ENCODE results near the gene RYR2.
"Not testable (repeated sequence)": the region's sequence is repeated elsewhere in the genome, so short reads cannot be mapped to it uniquely, and the experiment has no call there.

The RYR2 gene

GRCh38 chr1:237103021-237103420, 61.0 kb downstream of the RYR2 start:
- no peak overlapping the region for H3K4me3 ChIP-seq (ENCODE audit: low read depth, low read length)

GRCh38 chr1:237104096-237104495, 62.1 kb downstream of the RYR2 start:
- no peaks in the 10 kb centered on the region for H3K36me3 ChIP-seq (ENCODE audit: control insufficient read depth, insufficient read depth, low read length)
- H3K27me3 ChIP-seq (ENCODE audit: control insufficient read depth, insufficient read depth, low read length), result no peaks in the 10 kb centered on the region
- no peaks in the 10 kb centered on the region for H3K9me3 ChIP-seq (ENCODE audit: control insufficient read depth, insufficient read depth, low read length)
- no peaks in the 10 kb centered on the region for H3K4me1 ChIP-seq (ENCODE audit: control insufficient read depth, insufficient read depth, low read length)
- H3K4me3 ChIP-seq (ENCODE audit: low read depth, low read length), result no peak overlapping the region
- H3K9ac ChIP-seq (ENCODE audit: low read depth, low read length), result no peak overlapping the region

More at GRCh38 chr1:237103021-237103420, 61.0 kb downstream of the RYR2 start:
- no peaks in the 10 kb centered on the region for H3K36me3 ChIP-seq (ENCODE audit: control insufficient read depth, insufficient read depth, low read length)
- H3K27me3 ChIP-seq (ENCODE audit: control insufficient read depth, insufficient read depth, low read length), result no peaks in the 10 kb centered on the region
- no peaks in the 10 kb centered on the region for H3K9me3 ChIP-seq (ENCODE audit: control insufficient read depth, insufficient read depth, low read length)
- no peak overlapping the region for H3K9ac ChIP-seq (ENCODE audit: low read depth, low read length)
- H3K4me1 ChIP-seq (ENCODE audit: control insufficient read depth, insufficient read depth, low read length), result no peaks in the 10 kb centered on the region

- H3K4me1 ChIP-seq (ENCODE audit: control insufficient read depth, insufficient read depth, low read length), result no peaks in the 10 kb centered on the region
- H3K9me3 ChIP-seq (ENCODE audit: control insufficient read depth, insufficient read depth, low read length), result no peaks in the 10 kb centered on the region
- no peak overlapping the region for H3K9ac ChIP-seq (ENCODE audit: low read depth, low read length)
- H3K4me3 ChIP-seq (ENCODE audit: low read depth, low read length), result no peak overlapping the region
- H3K36me3 ChIP-seq (ENCODE audit: control insufficient read depth, insufficient read depth, low read length), result no peaks in the 10 kb centered on the region
- no peaks in the 10 kb centered on the region for H3K27me3 ChIP-seq (ENCODE audit: control insufficient read depth, insufficient read depth, low read length)
Measured at GRCh38 chr1:237105826-237106225, 63.8 kb downstream of the RYR2 start.

DNA sequence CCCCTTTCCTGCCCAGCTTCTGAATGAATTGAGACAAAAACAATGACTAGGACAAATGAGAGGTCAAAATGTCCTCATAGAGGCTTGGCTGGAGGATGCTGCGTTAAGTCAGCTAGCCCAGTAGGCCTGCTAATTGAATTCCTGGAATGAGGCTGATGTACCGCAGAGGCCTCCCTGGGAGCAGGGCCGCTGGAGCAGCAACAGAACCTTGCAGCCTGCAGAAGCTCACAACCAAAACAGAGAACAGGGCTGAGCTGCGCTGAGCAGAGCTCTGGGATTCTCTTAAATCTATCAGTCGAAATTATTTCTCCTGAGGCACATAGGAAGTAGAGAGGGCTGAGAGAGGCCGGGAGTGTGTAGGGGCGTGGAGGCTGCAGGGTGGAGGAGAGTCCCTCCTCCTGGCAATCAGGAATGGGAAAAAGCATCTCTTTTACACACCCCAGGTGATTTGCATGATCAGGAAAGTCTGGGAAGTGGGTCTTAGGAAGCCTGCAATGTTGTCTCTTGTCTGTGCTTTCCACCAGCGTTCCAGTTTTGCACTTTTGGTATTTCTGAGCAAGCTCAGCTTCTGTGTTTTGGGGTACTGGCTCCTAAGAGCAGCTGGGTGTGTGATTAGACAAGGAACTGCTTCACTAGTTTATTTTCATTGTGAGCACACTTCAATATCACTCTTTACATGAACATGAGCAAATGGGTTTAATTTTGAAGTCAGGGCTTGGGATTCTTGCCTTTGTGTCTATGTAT, 66.5 kb downstream of the RYR2 start:
- no peaks in the 10 kb centered on the region for H3K9me3 ChIP-seq (ENCODE audit: control insufficient read depth, insufficient read depth, low read length)
- no peaks in the 10 kb centered on the region for H3K36me3 ChIP-seq (ENCODE audit: control insufficient read depth, insufficient read depth, low read length)
- H3K9ac ChIP-seq (ENCODE audit: low read depth, low read length), result no peak overlapping the region
- H3K4me3 ChIP-seq (ENCODE audit: low read depth, low read length), result no peak overlapping the region
- no peaks in the 10 kb centered on the region for H3K4me1 ChIP-seq (ENCODE audit: control insufficient read depth, insufficient read depth, low read length)
- no peaks in the 10 kb centered on the region for H3K27me3 ChIP-seq (ENCODE audit: control insufficient read depth, insufficient read depth, low read length)

GRCh38 chr1:237111807-237112206, 69.8 kb downstream of the RYR2 start:
- H3K9ac ChIP-seq (ENCODE audit: low read depth, low read length), result no peak overlapping the region
- no peaks in the 10 kb centered on the region for H3K36me3 ChIP-seq (ENCODE audit: control insufficient read depth, insufficient read depth, low read length)
- no peaks in the 10 kb centered on the region for H3K27me3 ChIP-seq (ENCODE audit: control insufficient read depth, insufficient read depth, low read length)
- no peaks in the 10 kb centered on the region for H3K9me3 ChIP-seq (ENCODE audit: control insufficient read depth, insufficient read depth, low read length)
- H3K4me3 ChIP-seq (ENCODE audit: low read depth, low read length), result no peak overlapping the region
- H3K4me1 ChIP-seq (ENCODE audit: control insufficient read depth, insufficient read depth, low read length), result no peaks in the 10 kb centered on the region

DNA sequence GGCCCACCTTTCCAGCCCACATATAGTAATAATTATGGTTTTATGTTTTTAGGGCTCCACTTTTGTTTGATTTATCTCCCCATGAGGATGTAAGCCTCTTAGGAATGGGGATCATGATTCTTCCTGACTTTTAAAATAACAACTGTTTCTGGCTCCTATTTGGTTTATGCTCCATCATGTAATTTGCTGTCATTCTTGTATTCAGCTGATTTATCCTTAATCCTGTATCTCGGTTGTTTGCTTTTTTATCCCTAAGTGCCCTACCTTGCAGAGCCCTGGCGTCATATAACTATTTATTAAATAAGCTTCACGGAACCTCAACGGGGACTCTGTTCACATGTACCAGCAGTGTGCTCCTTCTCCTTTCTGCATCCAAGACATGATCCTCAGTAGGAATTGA, 70.7 kb downstream of the RYR2 start:
- Histone ChIP-seq H3K9ac (ENCODE audit: low read depth, low read length) (no peak overlapping the region), H3K36me3 (ENCODE audit: control insufficient read depth, insufficient read depth, low read length) (no peaks in the 10 kb centered on the region), H3K9me3 (ENCODE audit: control insufficient read depth, insufficient read depth, low read length) (no peaks in the 10 kb centered on the region), H3K4me3 (ENCODE audit: low read depth, low read length) (no peak overlapping the region), H3K27me3 (ENCODE audit: control insufficient read depth, insufficient read depth, low read length) (no peaks in the 10 kb centered on the region), H3K4me1 (ENCODE audit: control insufficient read depth, insufficient read depth, low read length) (no peaks in the 10 kb centered on the region)

- Histone ChIP-seq H3K9ac (ENCODE audit: low read depth, low read length) (no peak overlapping the region), H3K4me1 (ENCODE audit: control insufficient read depth, insufficient read depth, low read length) (no peaks in the 10 kb centered on the region), H3K27me3 (ENCODE audit: control insufficient read depth, insufficient read depth, low read length) (no peaks in the 10 kb centered on the region), H3K4me3 (ENCODE audit: low read depth, low read length) (no peak overlapping the region), H3K9me3 (ENCODE audit: control insufficient read depth, insufficient read depth, low read length) (no peaks in the 10 kb centered on the region), H3K36me3 (ENCODE audit: control insufficient read depth, insufficient read depth, low read length) (no peaks in the 10 kb centered on the region)
Measured at GRCh38 chr1:237115035-237115434, 73.1 kb downstream of the RYR2 start.

DNA sequence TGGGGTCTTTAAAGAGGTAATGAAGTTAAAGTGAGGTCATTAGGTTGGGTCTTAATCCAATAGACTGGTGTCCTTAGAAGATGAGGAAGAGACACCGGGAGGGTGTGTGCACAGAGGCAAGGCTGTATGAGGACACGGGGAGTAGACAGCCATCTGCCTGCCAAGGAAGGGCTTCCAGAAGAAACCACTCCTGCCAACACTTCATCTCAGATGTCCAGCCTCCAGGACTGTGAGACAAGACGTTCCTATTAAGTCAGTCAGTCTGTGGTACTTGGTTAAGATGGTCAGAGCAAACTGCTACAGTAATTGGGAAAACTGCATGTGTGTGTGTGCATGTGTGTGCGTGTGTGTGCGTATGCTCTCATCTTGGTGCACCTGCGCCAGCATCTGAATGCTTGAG, 77.1 kb downstream of the RYR2 start:
- Histone ChIP-seq H3K4me1 (ENCODE audit: control insufficient read depth, insufficient read depth, low read length) (no peaks in the 10 kb centered on the region), H3K4me3 (ENCODE audit: low read depth, low read length) (no peak overlapping the region), H3K36me3 (ENCODE audit: control insufficient read depth, insufficient read depth, low read length) (no peaks in the 10 kb centered on the region), H3K9ac (ENCODE audit: low read depth, low read length) (no peak overlapping the region), H3K27me3 (ENCODE audit: control insufficient read depth, insufficient read depth, low read length) (no peaks in the 10 kb centered on the region), H3K9me3 (ENCODE audit: control insufficient read depth, insufficient read depth, low read length) (no peaks in the 10 kb centered on the region)

DNA sequence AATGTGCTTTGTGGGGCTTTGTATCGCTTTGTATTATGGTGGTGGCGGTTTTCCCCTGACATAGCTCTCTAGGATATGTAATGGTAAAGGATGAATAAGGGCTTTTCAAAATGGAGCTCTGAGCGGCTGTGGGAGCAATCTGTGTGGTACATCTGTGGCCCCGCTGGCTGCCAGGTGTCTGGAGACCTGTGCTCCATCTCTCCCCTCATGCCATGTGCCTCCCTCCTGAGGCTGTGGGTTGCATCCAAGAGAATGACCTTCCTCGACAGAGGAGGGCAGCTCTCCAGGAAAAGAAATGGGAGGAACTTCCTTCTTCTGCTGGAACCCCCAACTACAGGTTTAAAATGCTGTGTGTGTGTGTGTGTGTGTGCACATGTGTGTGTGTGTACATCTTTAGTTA, 78.7 kb downstream of the RYR2 start:
- Histone ChIP-seq H3K4me3 (ENCODE audit: low read depth, low read length) (no peak overlapping the region), H3K9ac (ENCODE audit: low read depth, low read length) (no peak overlapping the region), H3K9me3 (ENCODE audit: control insufficient read depth, insufficient read depth, low read length) (no peaks in the 10 kb centered on the region)

GRCh38 chr1:237124856-237125462, 83.0 kb downstream of the RYR2 start:
- H3K4me3 ChIP-seq (ENCODE audit: low read depth, low read length), result no peak overlapping the region
- no peaks in the 10 kb centered on the region for H3K9me3 ChIP-seq (ENCODE audit: control insufficient read depth, insufficient read depth, low read length)
- H3K9ac ChIP-seq (ENCODE audit: low read depth, low read length), result no peak overlapping the region
- no peaks in the 10 kb centered on the region for H3K36me3 ChIP-seq (ENCODE audit: control insufficient read depth, insufficient read depth, low read length)
- no peaks in the 10 kb centered on the region for H3K27me3 ChIP-seq (ENCODE audit: control insufficient read depth, insufficient read depth, low read length)
- H3K4me1 ChIP-seq (ENCODE audit: control insufficient read depth, insufficient read depth, low read length), result no peaks in the 10 kb centered on the region

More for the DNA sequence above, 78.7 kb downstream of the RYR2 start:
- no peaks in the 10 kb centered on the region for H3K4me1 ChIP-seq (ENCODE audit: control insufficient read depth, insufficient read depth, low read length)
- H3K36me3 ChIP-seq (ENCODE audit: control insufficient read depth, insufficient read depth, low read length), result no peaks in the 10 kb centered on the region
- H3K27me3 ChIP-seq (ENCODE audit: control insufficient read depth, insufficient read depth, low read length), result no peaks in the 10 kb centered on the region

DNA sequence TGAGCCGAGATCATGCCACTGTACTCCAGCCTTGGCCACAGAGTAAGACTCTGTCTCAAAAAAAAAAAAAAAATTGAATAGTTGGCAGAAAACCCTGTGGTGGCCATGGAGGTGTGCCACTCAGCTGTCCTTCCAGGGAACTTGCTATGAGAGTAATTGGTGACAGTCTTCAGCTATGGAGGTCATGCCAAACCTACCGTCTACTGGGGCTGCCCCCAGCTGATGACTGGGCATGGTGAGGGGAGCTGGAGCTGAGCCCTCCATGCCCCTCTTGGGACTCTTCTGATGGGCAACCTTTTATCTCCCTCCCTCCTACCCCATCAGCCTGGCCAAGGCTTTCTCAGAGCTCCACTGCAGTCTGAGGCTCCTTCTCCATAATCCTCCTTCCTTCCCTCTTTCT, 84.2 kb downstream of the RYR2 start:
- H3K4me1 ChIP-seq (ENCODE audit: control insufficient read depth, insufficient read depth, low read length), result no peaks in the 10 kb centered on the region
- no peak overlapping the region for H3K9ac ChIP-seq (ENCODE audit: low read depth, low read length)
- H3K4me3 ChIP-seq (ENCODE audit: low read depth, low read length), result no peak overlapping the region
- no peaks in the 10 kb centered on the region for H3K9me3 ChIP-seq (ENCODE audit: control insufficient read depth, insufficient read depth, low read length)
- no peaks in the 10 kb centered on the region for H3K36me3 ChIP-seq (ENCODE audit: control insufficient read depth, insufficient read depth, low read length)
- no peaks in the 10 kb centered on the region for H3K27me3 ChIP-seq (ENCODE audit: control insufficient read depth, insufficient read depth, low read length)

DNA sequence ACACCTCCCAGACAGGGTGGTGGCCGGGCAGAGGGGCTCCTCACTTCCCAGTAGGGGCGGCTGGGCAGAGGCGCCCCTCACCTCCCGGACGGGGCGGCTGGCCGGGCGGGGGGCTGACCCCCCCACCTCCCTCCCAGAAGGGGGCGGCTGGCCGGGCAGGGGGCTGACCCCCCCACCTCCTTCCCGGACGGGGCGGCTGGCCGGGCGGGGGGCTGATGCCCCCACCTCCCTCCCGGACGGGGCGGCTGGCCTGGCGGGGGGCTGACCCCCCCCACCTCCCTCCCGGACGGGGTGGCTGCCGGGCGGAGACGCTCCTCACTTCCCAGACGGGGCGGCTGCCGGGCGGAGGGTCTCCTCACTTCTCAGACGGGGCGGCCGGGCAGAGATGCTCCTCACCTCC, 85.3 kb downstream of the RYR2 start:
- not testable (repeated sequence) for H3K9me3 ChIP-seq (ENCODE audit: control insufficient read depth, insufficient read depth, low read length); H3K4me3 ChIP-seq (ENCODE audit: low read depth, low read length); H3K27me3 ChIP-seq (ENCODE audit: control insufficient read depth, insufficient read depth, low read length); H3K9ac ChIP-seq (ENCODE audit: low read depth, low read length); H3K4me1 ChIP-seq (ENCODE audit: control insufficient read depth, insufficient read depth, low read length); H3K36me3 ChIP-seq (ENCODE audit: control insufficient read depth, insufficient read depth, low read length)

All from iPS-15b (cell line).